ENCODE data around the gene ALDH18A1. TPM values are rescaled to one million over a fixed set of nuclear protein-coding genes. Genes with fewer than 3 reads are reported as not detected.
"Not testable (repeated sequence)": the region's sequence is repeated elsewhere in the genome, so short reads cannot be mapped to it uniquely, and the experiment has no call there.

The ALDH18A1 gene
- total and polyA plus RNA-seq, 2 donors (not counting 1 experiment from before 2014, with no cell fraction given): 12.4 to 27.6 TPM

DNA sequence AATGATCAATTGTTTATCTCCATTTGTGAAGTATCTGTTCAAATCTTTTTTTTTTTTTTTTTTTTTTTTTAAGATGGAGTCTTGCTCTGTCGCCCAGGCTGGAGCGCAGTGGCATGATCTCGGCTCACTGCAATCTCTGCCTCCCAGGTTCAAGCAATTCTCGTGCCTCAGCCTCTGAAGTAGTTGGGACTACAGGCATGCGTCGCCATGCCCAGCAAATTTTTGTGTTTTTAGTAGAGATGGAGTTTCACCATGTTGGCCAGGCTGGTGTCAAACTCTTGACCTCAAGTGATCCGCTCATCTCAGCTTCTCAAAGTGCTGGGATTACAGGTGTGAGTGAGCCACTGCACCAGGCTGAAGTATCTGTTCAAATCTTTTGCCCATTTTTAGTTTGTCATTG, 16.1 kb upstream of the ALDH18A1 start:
- DNase-seq; H3K4me3 Mint-ChIP-seq; ATAC-seq (ENCODE audit: low read depth); H4K20me1 ChIP-seq (ENCODE audit: control insufficient read depth, insufficient read depth, low read length, poor library complexity, severe bottlenecking); CTCF ChIA-PET; H3K4me1 ChIP-seq (ENCODE audit: control insufficient read depth in 2 of 2, insufficient read depth in 2 of 2, low read length in 2 of 2); H3K9me3 ChIP-seq (ENCODE audit: control extremely low read depth in 1 of 3, control insufficient read depth in 2 of 3, insufficient read depth in 1 of 3, low read length in 2 of 3); H3K27me3 ChIP-seq (replicated peaks in 1 of 4; ENCODE audit: control extremely low read depth in 1 of 4, control insufficient read depth in 3 of 4, insufficient read depth in 4 of 4, low read length in 3 of 4); H3K4me1 Mint-ChIP-seq; H2AFZ ChIP-seq (ENCODE audit: insufficient read depth, low read depth, low read length, poor library complexity, severe bottlenecking); H3K4me3 ChIP-seq (ENCODE audit: control extremely low read depth in 1 of 5, extremely low read depth in 1 of 5, insufficient read depth in 1 of 5, low read depth in 2 of 5, low read length in 4 of 5); H3K27me3 Mint-ChIP-seq; H3K79me2 ChIP-seq (ENCODE audit: control insufficient read depth, insufficient read depth, low read length); H3K27ac ChIP-seq (ENCODE audit: low read length in 2 of 2); H3K27ac Mint-ChIP-seq; intact Hi-C loops (cut with micrococcal nuclease); H3K9ac ChIP-seq (ENCODE audit: low read length); H3K4me2 ChIP-seq (replicated peaks; ENCODE audit: low read depth, low read length, poor library complexity, severe bottlenecking); H3K9me3 Mint-ChIP-seq (ENCODE audit: insufficient read depth); POLR2A ChIA-PET: not testable (repeated sequence)
- 100% methylated on average over 4 of the region's 7 CpGs for WGBS (ENCODE audit: insufficient coverage)
- H3K36me3 ChIP-seq (replicated peaks in 1 of 2; ENCODE audit: control extremely low read depth in 1 of 2, control insufficient read depth in 1 of 2, extremely low read depth in 1 of 2, insufficient read depth in 2 of 2, low read length in 1 of 2): peaks cover 3 to 19% of the 10 kb centered on the region in 2 experiments

DNA sequence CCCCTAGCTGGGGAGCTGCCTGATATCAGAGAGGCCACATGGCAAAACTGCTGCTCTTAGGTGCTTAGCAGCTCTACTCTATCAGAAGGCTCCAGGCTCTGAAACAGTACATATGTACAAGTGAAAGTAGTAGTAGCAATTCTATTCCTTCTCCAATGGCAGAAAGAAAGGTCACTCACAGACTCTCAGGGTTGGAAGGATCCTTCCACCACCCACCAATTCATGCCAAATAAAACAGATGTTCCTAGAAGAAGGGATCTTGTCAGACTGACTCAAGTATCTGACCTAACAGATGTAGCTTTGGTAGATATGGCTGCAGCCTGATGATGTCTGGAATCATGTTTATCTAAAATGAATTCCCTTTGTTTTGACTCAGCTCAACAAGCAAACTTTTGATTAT, 8.0 kb upstream of the ALDH18A1 start:
- H3K4me1 Mint-ChIP-seq: no peaks in the 10 kb centered on the region
- Histone ChIP-seq H3K27ac (ENCODE audit: low read length in 2 of 2) (no peak overlapping the region), H3K9ac (ENCODE audit: low read length) (no peak overlapping the region), H3K4me3 (ENCODE audit: control extremely low read depth in 1 of 5, extremely low read depth in 1 of 5, insufficient read depth in 1 of 5, low read depth in 2 of 5, low read length in 4 of 5) (no peak overlapping the region), H2AFZ (ENCODE audit: insufficient read depth, low read depth, low read length, poor library complexity, severe bottlenecking) (no peak overlapping the region), H3K27me3 (replicated peaks in 1 of 4; ENCODE audit: control extremely low read depth in 1 of 4, control insufficient read depth in 3 of 4, insufficient read depth in 4 of 4, low read length in 3 of 4) (no peaks in the 10 kb centered on the region), H3K9me3 (ENCODE audit: control extremely low read depth in 1 of 3, control insufficient read depth in 2 of 3, insufficient read depth in 1 of 3, low read length in 2 of 3) (no peaks in the 10 kb centered on the region), H3K36me3 (replicated peaks in 1 of 2; ENCODE audit: control extremely low read depth in 1 of 2, control insufficient read depth in 1 of 2, extremely low read depth in 1 of 2, insufficient read depth in 2 of 2, low read length in 1 of 2) (peaks cover 3 to 5% of the 10 kb centered on the region in 2 experiments), H3K4me2 (replicated peaks; ENCODE audit: low read depth, low read length, poor library complexity, severe bottlenecking) (no peak overlapping the region), H3K4me1 (ENCODE audit: control insufficient read depth in 2 of 2, insufficient read depth in 2 of 2, low read length in 2 of 2) (no peaks in the 10 kb centered on the region), H4K20me1 (ENCODE audit: control insufficient read depth, insufficient read depth, low read length, poor library complexity, severe bottlenecking) (no peaks in the 10 kb centered on the region), H3K79me2 (ENCODE audit: control insufficient read depth, insufficient read depth, low read length) (no peaks in the 10 kb centered on the region)
- ChIA-PET CTCF (no interaction called here), POLR2A (no interaction called here)
- DNase-seq: no peak
- H3K4me3 Mint-ChIP-seq: no peak overlapping the region
- ATAC-seq (ENCODE audit: low read depth): no peak
- H3K9me3 Mint-ChIP-seq (ENCODE audit: insufficient read depth): no peaks in the 10 kb centered on the region
- H3K27ac Mint-ChIP-seq: no peak overlapping the region
- TF ChIP-seq, protein P1, sequence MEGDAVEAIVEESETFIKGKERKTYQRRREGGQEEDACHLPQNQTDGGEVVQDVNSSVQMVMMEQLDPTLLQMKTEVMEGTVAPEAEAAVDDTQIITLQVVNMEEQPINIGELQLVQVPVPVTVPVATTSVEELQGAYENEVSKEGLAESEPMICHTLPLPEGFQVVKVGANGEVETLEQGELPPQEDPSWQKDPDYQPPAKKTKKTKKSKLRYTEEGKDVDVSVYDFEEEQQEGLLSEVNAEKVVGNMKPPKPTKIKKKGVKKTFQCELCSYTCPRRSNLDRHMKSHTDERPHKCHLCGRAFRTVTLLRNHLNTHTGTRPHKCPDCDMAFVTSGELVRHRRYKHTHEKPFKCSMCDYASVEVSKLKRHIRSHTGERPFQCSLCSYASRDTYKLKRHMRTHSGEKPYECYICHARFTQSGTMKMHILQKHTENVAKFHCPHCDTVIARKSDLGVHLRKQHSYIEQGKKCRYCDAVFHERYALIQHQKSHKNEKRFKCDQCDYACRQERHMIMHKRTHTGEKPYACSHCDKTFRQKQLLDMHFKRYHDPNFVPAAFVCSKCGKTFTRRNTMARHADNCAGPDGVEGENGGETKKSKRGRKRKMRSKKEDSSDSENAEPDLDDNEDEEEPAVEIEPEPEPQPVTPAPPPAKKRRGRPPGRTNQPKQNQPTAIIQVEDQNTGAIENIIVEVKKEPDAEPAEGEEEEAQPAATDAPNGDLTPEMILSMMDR (IDR thresholded peaks at IDR 0.05): no peak
- no peak for TF ChIP-seq EZH2 (IDR thresholded peaks at IDR 0.05; ENCODE audit: borderline replicate concordance, insufficient read depth, low read depth, low read length, poor library complexity, severe bottlenecking)
- intact Hi-C loops (cut with micrococcal nuclease): no loop called here
- no peaks in the 10 kb centered on the region for H3K27me3 Mint-ChIP-seq

All from B cell (primary cell).